Endothelial cell of umbilical vein (primary cell): ENCODE measurements around the gene PRKCZ. TPM values are rescaled to one million over a fixed set of nuclear protein-coding genes. Genes with fewer than 3 reads are reported as not detected.

Experiments
- BruUV-seq: library from RNA; stranded (reverse); fragments of 400-500 nt; replicated peaks from 2 replicates; lab custom pipeline; 2021; lab: Mats Ljungman, UMichigan
- CTCF ChIA-PET: fragments of 300-600, 350-600 bp; sonication (Branson Sonifier 250); formaldehyde crosslinking; loops from one replicate; lab custom pipeline; 2021; ENCODE audit warnings: antibody characterized with exemption, inconsistent platforms; lab: Charles Lee
- POLR2A ChIA-PET: fragments of 300-600, 350-600 bp; sonication (Branson Sonifier 250); formaldehyde crosslinking; loops from one replicate; lab custom pipeline; 2021; ENCODE audit warnings: antibody characterized with exemption, inconsistent platforms; lab: Charles Lee
- DNase-seq: peaks from one replicate; pipeline ENCODE4 v3.0.0-alpha.2; 2011; ENCODE audit warnings: low read depth, low spot score
- FAIRE-seq: peaks from 2 replicates; lab custom pipeline; 2011; peaks lifted over from hg19 to GRCh38; lab: Jason Lieb, UNC
- H2AFZ ChIP-seq: 2 replicates; pipeline ENCODE4 v1.6.0; 2012; ENCODE audit warnings: low read depth, low read length, control low read depth, inconsistent platforms
- H3K27ac ChIP-seq: 2 replicates; pipeline ENCODE4 v1.5.1; 2011; ENCODE audit warnings: low read depth, mild to moderate bottlenecking, control low read depth, low read length, moderate library complexity; ENCODE audit not compliant: insufficient read depth
- H3K27me3 ChIP-seq, 2 experiments: 2 replicates each; pipeline versions ENCODE4 v1.6.0 to v1.6.1; 2011; ENCODE audit warnings: low read length in 2 of 2, mixed read lengths in 1 of 2; ENCODE audit not compliant: control insufficient read depth in 2 of 2, insufficient read depth in 2 of 2
- H3K36me3 ChIP-seq, 2 experiments: 2 replicates in 1 of 2; 3 replicates in 1 of 2; pipeline ENCODE4 v1.5.1; 2011; ENCODE audit warnings: low read length in 2 of 2, mild to moderate bottlenecking in 1 of 2, moderate library complexity in 1 of 2; ENCODE audit not compliant: control insufficient read depth in 2 of 2, insufficient read depth in 2 of 2; ENCODE audit errors: extremely low read depth in 1 of 2
- H3K4me1 ChIP-seq: 3 replicates; pipeline ENCODE4 v1.5.1; 2011; ENCODE audit warnings: mild to moderate bottlenecking, low read length; ENCODE audit not compliant: control insufficient read depth, insufficient read depth; ENCODE audit errors: extremely low read depth
- H3K4me2 ChIP-seq: 2 replicates; pipeline ENCODE4 v1.6.1; 2011; ENCODE audit warnings: low read length, control low read depth, mixed read lengths; ENCODE audit not compliant: insufficient read depth
- H3K4me3 ChIP-seq, 3 experiments: fragments of 200-600 bp in 1 of 3; sonication (generic), shearing (Covaris generic) in 1 of 3; replicated peaks in 1 of 3; 2 replicates each; pipeline ENCODE4 v1.5.1; 2011 to 2016; ENCODE audit warnings: control low read depth in 3 of 3, low read length in 3 of 3, mild to moderate bottlenecking in 2 of 3, inconsistent platforms in 1 of 3, low read depth in 1 of 3, moderate library complexity in 1 of 3; ENCODE audit not compliant: insufficient read depth in 1 of 3
- H3K79me2 ChIP-seq: 2 replicates; pipeline ENCODE4 v1.6.0; 2012; ENCODE audit warnings: low read length, inconsistent platforms; ENCODE audit not compliant: control insufficient read depth, insufficient read depth
- H3K9ac ChIP-seq: replicated peaks from 2 replicates; pipeline ENCODE3; 2011; ENCODE audit warnings: low read length, control low read depth; ENCODE audit not compliant: insufficient read depth; ENCODE audit errors: extremely low read depth
- H3K9me1 ChIP-seq: replicated peaks from 3 replicates; pipeline ENCODE4 v1.6.0; 2011; ENCODE audit warnings: mild to moderate bottlenecking, low read length; ENCODE audit not compliant: control insufficient read depth, insufficient read depth; ENCODE audit errors: extremely low read depth
- H3K9me3 ChIP-seq: replicated peaks from 2 replicates; pipeline ENCODE4 v1.5.1; 2012; ENCODE audit warnings: low read length, inconsistent platforms; ENCODE audit not compliant: control insufficient read depth, insufficient read depth
- H4K20me1 ChIP-seq: replicated peaks from 2 replicates; pipeline ENCODE3; 2011; ENCODE audit warnings: mild to moderate bottlenecking, low read length; ENCODE audit not compliant: control insufficient read depth, insufficient read depth; ENCODE audit errors: extremely low read depth
- CTCF ChIP-seq, 2 donors: IDR thresholded peaks; 1 replicate in 1 of 2; 2 replicates in 1 of 2; pipeline ENCODE4 v1.5.1; 2011; ENCODE audit warnings: low read length in 2 of 2, mild to moderate bottlenecking in 2 of 2, moderate library complexity in 2 of 2, control low read depth in 1 of 2, inconsistent platforms in 1 of 2, low read depth in 1 of 2; ENCODE audit not compliant: insufficient read depth in 1 of 2; ENCODE audit errors: extremely low read depth in 1 of 2
- EZH2 ChIP-seq: IDR thresholded peaks from 2 replicates; pipeline ENCODE4 v1.6.1; 2012; ENCODE audit warnings: borderline replicate concordance, low read depth, mild to moderate bottlenecking, moderate library complexity, low read length, inconsistent platforms; ENCODE audit not compliant: severe bottlenecking
- FOS ChIP-seq: IDR thresholded peaks from 2 replicates; pipeline ENCODE4 v1.6.1; 2011; ENCODE audit warnings: mild to moderate bottlenecking, low read length, moderate library complexity, borderline replicate concordance; ENCODE audit not compliant: insufficient read depth
- GATA2 ChIP-seq: IDR thresholded peaks from 2 replicates; pipeline ENCODE4 v1.7.0; 2011; ENCODE audit warnings: low read depth, mild to moderate bottlenecking, moderate library complexity, mixed read lengths, low read length; ENCODE audit not compliant: insufficient read length, insufficient read depth
- JUN ChIP-seq: IDR thresholded peaks from 2 replicates; pipeline ENCODE4 v1.6.1; 2011; ENCODE audit warnings: borderline replicate concordance, low read depth; ENCODE audit not compliant: insufficient read length, insufficient read depth
- MAX ChIP-seq: IDR thresholded peaks from 2 replicates; pipeline ENCODE4 v1.6.1; 2011; ENCODE audit not compliant: insufficient read depth, insufficient read length
- MYC ChIP-seq: IDR thresholded peaks from one replicate; pipeline ENCODE4 v1.6.1; 2011; ENCODE audit warnings: mild to moderate bottlenecking, low read depth, low read length
- POLR2A ChIP-seq: IDR thresholded peaks from 2 replicates; pipeline ENCODE4 v1.6.1; 2012; ENCODE audit warnings: low read depth, mild to moderate bottlenecking, control low read depth, low read length
- POLR2AphosphoS5 ChIP-seq: IDR thresholded peaks from 2 replicates; pipeline ENCODE4 v1.6.1; 2012; ENCODE audit warnings: low read depth, mild to moderate bottlenecking, control low read depth, low read length, moderate library complexity; ENCODE audit not compliant: insufficient read depth
- dilution Hi-C: fragments of 300-500 bp; cut with MboI; formaldehyde crosslinking; loops from one replicate; pipeline ENCODE4 v1.15.0; 2019; ENCODE audit warnings: low sequenced_read_pairs; ENCODE audit not compliant: extremely low pct_ligation_motif_present
- intact Hi-C: fragments of 100-400 bp; cut with micrococcal nuclease; formaldehyde crosslinking; loops from one replicate; pipeline ENCODE4 v1.10.0; 2022
- polyA plus RNA-seq, 4 experiments: library from polyadenylated mRNA; depleted of rRNA in 3 of 4; stranded (reverse) in 3 of 4; unstranded in 1 of 4; fragments of >200 nt; gene quantifications; 2 replicates each; pipeline versions ENCODE4 v1.2.1 to v1.2.3, GENCODE V29; 2011 to 2012; ENCODE audit warnings: missing spikeins in 1 of 4
- total RNA-seq: library from RNA; stranded (reverse); gene quantifications from 2 replicates; pipeline ENCODE4 v1.2.3, GENCODE V29; 2021

The PRKCZ gene
- total and polyA plus RNA-seq, 2 donors (not counting 3 experiments of a cell fraction or from before 2014, with no cell fraction given), result 0.22 to 1.7 TPM

- Histone ChIP-seq H4K20me1 (no peaks in the 10 kb centered on the region), H3K4me2 (no peak overlapping the region), H3K9ac (no peak overlapping the region), H2AFZ (no peak overlapping the region), H3K4me3 (no peak overlapping the region), H3K9me1 (no peaks in the 10 kb centered on the region), H3K27ac (no peak overlapping the region), H3K79me2 (no peaks in the 10 kb centered on the region), H3K9me3 (no peaks in the 10 kb centered on the region), H3K4me1 (no peaks in the 10 kb centered on the region), H3K27me3 (no peaks in the 10 kb centered on the region), H3K36me3 (no peaks in the 10 kb centered on the region)
- DNase-seq (no peak), FAIRE-seq (no peak)
- ChIA-PET POLR2A (no interaction called here), CTCF (interaction anchor here (1.9 to 5.1 kb wide), 2 partner anchors 16 to 18 kb away, joined by 7 to 28 read pairs; no protein-coding TSS in a partner anchor)
- dilution Hi-C loops (no loop called here), intact Hi-C loops (no loop called here)
- BruUV-seq, result no TSS peak
- TF ChIP-seq EZH2, result no peak
- TF ChIP-seq POLR2AphosphoS5, result no peak
- TF ChIP-seq JUN, result no peak
- no peak for TF ChIP-seq FOS
- TF ChIP-seq CTCF (IDR thresholded peaks at IDR 0.05; ENCODE audit: extremely low read depth in 1 of 2, insufficient read depth in 1 of 2, low read depth in 1 of 2, low read length in 2 of 2), result no peak
- TF ChIP-seq MYC, result no peak
- TF ChIP-seq GATA2, result no peak
- no peak for TF ChIP-seq POLR2A
- TF ChIP-seq MAX, result no peak
Observed at GRCh38 chr1:2158272-2158671, 108.1 kb downstream of the PRKCZ start.
